Measurements from ENCODE around the gene MAP4K4. TPM values are rescaled to one million over a fixed set of nuclear protein-coding genes. Genes with fewer than 3 reads are reported as not detected.

The MAP4K4 gene
- total and polyA plus RNA-seq, 2 of the 13 experiments (the other 11 are each of a cell fraction or from before 2014, with no cell fraction given) = 105 to 264 TPM

DNA sequence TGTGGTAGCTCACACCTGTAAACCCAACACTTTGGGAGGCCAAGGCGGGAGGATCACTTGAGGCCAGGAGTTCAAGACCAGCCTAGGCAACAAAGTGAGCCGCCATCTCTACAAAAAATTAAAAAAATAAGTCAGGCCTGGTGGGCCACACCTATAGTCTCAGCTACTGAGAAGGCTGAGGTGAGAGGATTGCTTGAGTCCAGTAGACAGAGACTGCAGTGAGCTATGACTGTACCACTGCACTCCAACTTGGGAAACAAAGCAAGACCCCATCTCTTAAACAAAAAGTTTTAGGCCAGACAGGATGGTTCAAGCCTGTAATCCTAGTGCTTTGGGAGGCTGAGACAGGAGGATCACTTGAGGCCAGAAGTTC, 224.4 kb downstream of the MAP4K4 start:
- Histone ChIP-seq H3K9ac (ENCODE audit: insufficient read depth, low read depth, low read length) (no peak overlapping the region), H2AFZ (ENCODE audit: low read length) (no peak overlapping the region), H3K36me3 (replicated peaks in 1 of 2; ENCODE audit: control insufficient read depth in 1 of 2, insufficient read depth in 2 of 2, low read length in 2 of 2) (no peaks in the 10 kb centered on the region), H3K4me2 (ENCODE audit: low read depth, low read length) (no peak overlapping the region), H3K9me3 (ENCODE audit: low read length) (peaks cover 16% of the 10 kb centered on the region), H3K79me2 (ENCODE audit: insufficient read depth, low read length) (no peaks in the 10 kb centered on the region), H4K20me1 (ENCODE audit: insufficient read depth, low read length) (no peaks in the 10 kb centered on the region; the same call in 1 of the 2 replicates), H3K4me1 (ENCODE audit: insufficient read depth, low read length) (no peaks in the 10 kb centered on the region), H3K27ac (ENCODE audit: extremely low read length, insufficient read depth, low read length) (no peak overlapping the region), H3K27me3 (ENCODE audit: control insufficient read depth in 1 of 2, insufficient read depth in 2 of 2, low read length in 2 of 2) (no peaks in the 10 kb centered on the region), H3K4me3 (replicated peaks in 1 of 3; ENCODE audit: insufficient read depth in 1 of 3, low read depth in 2 of 3, low read length in 3 of 3) (no peak overlapping the region)
- intact Hi-C loops (cut with micrococcal nuclease; ENCODE audit: unreplicated experiment) (no loop called here), in situ Hi-C loops (cut with HindIII; ENCODE audit: extremely low pct_ligation_motif_present, low pct_unique_long_range_greater_than_20kb) (no loop called here)
- ChIA-PET CTCF (ENCODE audit: low intra/inter-chr PET ratio, low total read pairs) (no interaction called here), POLR2A (no interaction called here)
- FAIRE-seq (no peak), ATAC-seq (no peak), DNase-seq (ENCODE audit: low spot score) (no peak)
- BruUV-seq (replicated peaks) = no TSS peak
- WGBS (ENCODE audit: low lambda C conversion rate) = 82% methylated on average over 2 of the region's 2 CpGs
- TF ChIP-seq ZNF20 (CRISPR knock-in tag; IDR thresholded peaks at IDR 0.05) (no peak), BRCA1 (CRISPR knock-in tag; IDR thresholded peaks at IDR 0.05) (no peak), SOX5 (CRISPR knock-in tag; IDR thresholded peaks at IDR 0.05; ENCODE audit: borderline replicate concordance) (no peak), KMT2A (CRISPR knock-in tag; IDR thresholded peaks at IDR 0.05) (no peak), POLR2A (IDR thresholded peaks at IDR 0.05; ENCODE audit: insufficient read depth in 1 of 2, low read depth in 2 of 2, low read length in 2 of 2) (no peak), KLF13 (CRISPR knock-in tag; IDR thresholded peaks at IDR 0.05) (no peak), ZNF614 (CRISPR knock-in tag; IDR thresholded peaks at IDR 0.05; ENCODE audit: borderline replicate concordance) (no peak), RFX1 (IDR thresholded peaks at IDR 0.05) (no peak), ZNF629 (CRISPR knock-in tag; conservative IDR thresholded peaks at IDR 0.05) (no peak)
- TF ChIP-seq, protein P1, sequence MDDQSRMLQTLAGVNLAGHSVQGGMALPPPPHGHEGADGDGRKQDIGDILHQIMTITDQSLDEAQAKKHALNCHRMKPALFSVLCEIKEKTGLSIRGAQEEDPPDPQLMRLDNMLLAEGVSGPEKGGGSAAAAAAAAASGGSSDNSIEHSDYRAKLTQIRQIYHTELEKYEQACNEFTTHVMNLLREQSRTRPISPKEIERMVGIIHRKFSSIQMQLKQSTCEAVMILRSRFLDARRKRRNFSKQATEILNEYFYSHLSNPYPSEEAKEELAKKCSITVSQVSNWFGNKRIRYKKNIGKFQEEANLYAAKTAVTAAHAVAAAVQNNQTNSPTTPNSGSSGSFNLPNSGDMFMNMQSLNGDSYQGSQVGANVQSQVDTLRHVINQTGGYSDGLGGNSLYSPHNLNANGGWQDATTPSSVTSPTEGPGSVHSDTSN (CRISPR knock-in tag; IDR thresholded peaks at IDR 0.05; ENCODE audit: borderline replicate concordance) = no peak
- TF ChIP-seq, protein P2, sequence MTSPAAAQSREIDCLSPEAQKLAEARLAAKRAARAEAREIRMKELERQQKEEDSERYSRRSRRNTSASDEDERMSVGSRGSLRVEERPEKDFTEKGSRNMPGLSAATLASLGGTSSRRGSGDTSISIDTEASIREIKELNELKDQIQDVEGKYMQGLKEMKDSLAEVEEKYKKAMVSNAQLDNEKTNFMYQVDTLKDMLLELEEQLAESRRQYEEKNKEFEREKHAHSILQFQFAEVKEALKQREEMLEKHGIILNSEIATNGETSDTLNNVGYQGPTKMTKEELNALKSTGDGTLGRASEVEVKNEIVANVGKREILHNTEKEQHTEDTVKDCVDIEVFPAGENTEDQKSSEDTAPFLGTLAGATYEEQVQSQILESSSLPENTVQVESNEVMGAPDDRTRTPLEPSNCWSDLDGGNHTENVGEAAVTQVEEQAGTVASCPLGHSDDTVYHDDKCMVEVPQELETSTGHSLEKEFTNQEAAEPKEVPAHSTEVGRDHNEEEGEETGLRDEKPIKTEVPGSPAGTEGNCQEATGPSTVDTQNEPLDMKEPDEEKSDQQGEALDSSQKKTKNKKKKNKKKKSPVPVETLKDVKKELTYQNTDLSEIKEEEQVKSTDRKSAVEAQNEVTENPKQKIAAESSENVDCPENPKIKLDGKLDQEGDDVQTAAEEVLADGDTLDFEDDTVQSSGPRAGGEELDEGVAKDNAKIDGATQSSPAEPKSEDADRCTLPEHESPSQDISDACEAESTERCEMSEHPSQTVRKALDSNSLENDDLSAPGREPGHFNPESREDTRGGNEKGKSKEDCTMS (CRISPR knock-in tag; conservative IDR thresholded peaks at IDR 0.05) = no peak
- TF ChIP-seq, protein P3, sequence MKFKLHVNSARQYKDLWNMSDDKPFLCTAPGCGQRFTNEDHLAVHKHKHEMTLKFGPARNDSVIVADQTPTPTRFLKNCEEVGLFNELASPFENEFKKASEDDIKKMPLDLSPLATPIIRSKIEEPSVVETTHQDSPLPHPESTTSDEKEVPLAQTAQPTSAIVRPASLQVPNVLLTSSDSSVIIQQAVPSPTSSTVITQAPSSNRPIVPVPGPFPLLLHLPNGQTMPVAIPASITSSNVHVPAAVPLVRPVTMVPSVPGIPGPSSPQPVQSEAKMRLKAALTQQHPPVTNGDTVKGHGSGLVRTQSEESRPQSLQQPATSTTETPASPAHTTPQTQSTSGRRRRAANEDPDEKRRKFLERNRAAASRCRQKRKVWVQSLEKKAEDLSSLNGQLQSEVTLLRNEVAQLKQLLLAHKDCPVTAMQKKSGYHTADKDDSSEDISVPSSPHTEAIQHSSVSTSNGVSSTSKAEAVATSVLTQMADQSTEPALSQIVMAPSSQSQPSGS (CRISPR knock-in tag; IDR thresholded peaks at IDR 0.05) = no peak
- TF ChIP-seq, protein P4, sequence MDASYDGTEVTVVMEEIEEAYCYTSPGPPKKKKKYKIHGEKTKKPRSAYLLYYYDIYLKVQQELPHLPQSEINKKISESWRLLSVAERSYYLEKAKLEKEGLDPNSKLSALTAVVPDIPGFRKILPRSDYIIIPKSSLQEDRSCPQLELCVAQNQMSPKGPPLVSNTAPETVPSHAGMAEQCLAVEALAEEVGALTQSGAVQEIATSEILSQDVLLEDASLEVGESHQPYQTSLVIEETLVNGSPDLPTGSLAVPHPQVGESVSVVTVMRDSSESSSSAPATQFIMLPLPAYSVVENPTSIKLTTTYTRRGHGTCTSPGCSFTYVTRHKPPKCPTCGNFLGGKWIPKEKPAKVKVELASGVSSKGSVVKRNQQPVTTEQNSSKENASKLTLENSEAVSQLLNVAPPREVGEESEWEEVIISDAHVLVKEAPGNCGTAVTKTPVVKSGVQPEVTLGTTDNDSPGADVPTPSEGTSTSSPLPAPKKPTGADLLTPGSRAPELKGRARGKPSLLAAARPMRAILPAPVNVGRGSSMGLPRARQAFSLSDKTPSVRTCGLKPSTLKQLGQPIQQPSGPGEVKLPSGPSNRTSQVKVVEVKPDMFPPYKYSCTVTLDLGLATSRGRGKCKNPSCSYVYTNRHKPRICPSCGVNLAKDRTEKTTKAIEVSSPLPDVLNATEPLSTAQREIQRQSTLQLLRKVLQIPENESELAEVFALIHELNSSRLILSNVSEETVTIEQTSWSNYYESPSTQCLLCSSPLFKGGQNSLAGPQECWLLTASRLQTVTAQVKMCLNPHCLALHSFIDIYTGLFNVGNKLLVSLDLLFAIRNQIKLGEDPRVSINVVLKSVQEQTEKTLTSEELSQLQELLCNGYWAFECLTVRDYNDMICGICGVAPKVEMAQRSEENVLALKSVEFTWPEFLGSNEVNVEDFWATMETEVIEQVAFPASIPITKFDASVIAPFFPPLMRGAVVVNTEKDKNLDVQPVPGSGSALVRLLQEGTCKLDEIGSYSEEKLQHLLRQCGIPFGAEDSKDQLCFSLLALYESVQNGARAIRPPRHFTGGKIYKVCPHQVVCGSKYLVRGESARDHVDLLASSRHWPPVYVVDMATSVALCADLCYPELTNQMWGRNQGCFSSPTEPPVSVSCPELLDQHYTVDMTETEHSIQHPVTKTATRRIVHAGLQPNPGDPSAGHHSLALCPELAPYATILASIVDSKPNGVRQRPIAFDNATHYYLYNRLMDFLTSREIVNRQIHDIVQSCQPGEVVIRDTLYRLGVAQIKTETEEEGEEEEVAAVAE (CRISPR knock-in tag; IDR thresholded peaks at IDR 0.05; ENCODE audit: borderline replicate concordance) = no peak
- TF ChIP-seq, protein P5, sequence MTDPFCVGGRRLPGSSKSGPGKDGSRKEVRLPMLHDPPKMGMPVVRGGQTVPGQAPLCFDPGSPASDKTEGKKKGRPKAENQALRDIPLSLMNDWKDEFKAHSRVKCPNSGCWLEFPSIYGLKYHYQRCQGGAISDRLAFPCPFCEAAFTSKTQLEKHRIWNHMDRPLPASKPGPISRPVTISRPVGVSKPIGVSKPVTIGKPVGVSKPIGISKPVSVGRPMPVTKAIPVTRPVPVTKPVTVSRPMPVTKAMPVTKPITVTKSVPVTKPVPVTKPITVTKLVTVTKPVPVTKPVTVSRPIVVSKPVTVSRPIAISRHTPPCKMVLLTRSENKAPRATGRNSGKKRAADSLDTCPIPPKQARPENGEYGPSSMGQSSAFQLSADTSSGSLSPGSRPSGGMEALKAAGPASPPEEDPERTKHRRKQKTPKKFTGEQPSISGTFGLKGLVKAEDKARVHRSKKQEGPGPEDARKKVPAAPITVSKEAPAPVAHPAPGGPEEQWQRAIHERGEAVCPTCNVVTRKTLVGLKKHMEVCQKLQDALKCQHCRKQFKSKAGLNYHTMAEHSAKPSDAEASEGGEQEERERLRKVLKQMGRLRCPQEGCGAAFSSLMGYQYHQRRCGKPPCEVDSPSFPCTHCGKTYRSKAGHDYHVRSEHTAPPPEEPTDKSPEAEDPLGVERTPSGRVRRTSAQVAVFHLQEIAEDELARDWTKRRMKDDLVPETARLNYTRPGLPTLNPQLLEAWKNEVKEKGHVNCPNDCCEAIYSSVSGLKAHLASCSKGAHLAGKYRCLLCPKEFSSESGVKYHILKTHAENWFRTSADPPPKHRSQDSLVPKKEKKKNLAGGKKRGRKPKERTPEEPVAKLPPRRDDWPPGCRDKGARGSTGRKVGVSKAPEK (CRISPR knock-in tag; IDR thresholded peaks at IDR 0.05; ENCODE audit: borderline replicate concordance) = no peak
